Suprapubic skin (tissue), 4 donors: ENCODE measurements around the gene PLXNA4.

Experiments used
- CTCF ChIP-seq, 2 donors: fragments of 200-600 bp in 1 of 2; fragments of 450-650 bp in 1 of 2; sonication (generic) in 1 of 2; IDR thresholded peaks; one replicate each; pipeline ENCODE4 v1.5.1; 2016 to 2019; ENCODE audit warnings: antibody characterized with exemption in 2 of 2, mild to moderate bottlenecking in 1 of 2, moderate library complexity in 1 of 2
- EP300 ChIP-seq: sonication (generic); formaldehyde crosslinking; IDR thresholded peaks from one replicate; pipeline ENCODE4 v1.6.1; 2017; ENCODE audit warnings: antibody characterized with exemption
- POLR2A ChIP-seq, 2 donors: fragments of 450-650 bp; IDR thresholded peaks; one replicate each; pipeline ENCODE4 v1.6.1; 2017; ENCODE audit warnings: antibody characterized with exemption in 2 of 2, mild to moderate bottlenecking in 2 of 2, moderate library complexity in 2 of 2
- POLR2AphosphoS5 ChIP-seq, 3 donors: sonication (generic); formaldehyde crosslinking; IDR thresholded peaks; one replicate each; pipeline ENCODE4 v1.6.1; 2017; ENCODE audit warnings: antibody characterized with exemption in 3 of 3

- TF ChIP-seq CTCF (IDR thresholded peaks at IDR 0.05) = no peak
- TF ChIP-seq POLR2A (IDR thresholded peaks at IDR 0.05) = no peak
- TF ChIP-seq POLR2AphosphoS5 (IDR thresholded peaks at IDR 0.05) = no peak
- TF ChIP-seq EP300 = no peak
Measured at GRCh38 chr7:132124575-132124974, 451.7 kb downstream of the PLXNA4 start.
